HEK293T (cell line): Measurements from ENCODE around the gene ODAD3.

Experiments
- BHLHE40 ChIP-seq: fragments of 450-650 bp; IDR thresholded peaks from 2 replicates; pipeline ENCODE4 v1.6.1; 2016; ENCODE audit warnings: mild to moderate bottlenecking, moderate library complexity, borderline replicate concordance
- CTBP1 ChIP-seq: fragments of 450-650 bp; IDR thresholded peaks from 2 replicates; pipeline ENCODE4 v1.6.1; 2016; ENCODE audit warnings: borderline replicate concordance
- ELF4 ChIP-seq: fragments of 450-650 bp; IDR thresholded peaks from 2 replicates; pipeline ENCODE4 v1.6.1; 2017; ENCODE audit warnings: antibody characterized with exemption
- FOXA1 ChIP-seq: fragments of 450-650 bp; IDR thresholded peaks from 2 replicates; pipeline ENCODE4 v1.6.1; 2016; ENCODE audit warnings: mild to moderate bottlenecking
- FOXK2 ChIP-seq: fragments of 450-650 bp; IDR thresholded peaks from 2 replicates; pipeline ENCODE4 v1.6.1; 2016; ENCODE audit warnings: mild to moderate bottlenecking
- FOXM1 ChIP-seq: fragments of 450-650 bp; IDR thresholded peaks from 2 replicates; pipeline ENCODE4 v1.6.1; 2017; ENCODE audit warnings: mild to moderate bottlenecking, borderline replicate concordance
- HDGF ChIP-seq: fragments of 450-650 bp; IDR thresholded peaks from 2 replicates; pipeline ENCODE4 v1.6.1; 2017; ENCODE audit warnings: antibody characterized with exemption, borderline replicate concordance
- PKNOX1 ChIP-seq: fragments of 450-650 bp; IDR thresholded peaks from 2 replicates; pipeline ENCODE4 v1.6.1; 2016
- SP1 ChIP-seq: fragments of 450-650 bp; IDR thresholded peaks from 2 replicates; pipeline ENCODE4 v1.6.1; 2017
- SUZ12 ChIP-seq: fragments of 450-650 bp; IDR thresholded peaks from 2 replicates; pipeline ENCODE4 v1.6.1; 2016; ENCODE audit warnings: mild to moderate bottlenecking
- TARDBP ChIP-seq: fragments of 450-650 bp; IDR thresholded peaks from 2 replicates; pipeline ENCODE4 v1.6.1; 2016
- ZNF384 ChIP-seq: fragments of 450-650 bp; IDR thresholded peaks from 2 replicates; pipeline ENCODE4 v1.6.1; 2016

GRCh38 chr19:11437955-11438354, 3.0 kb upstream of the ODAD3 start:
- TF ChIP-seq ELF4 (no peak), HDGF (no peak), BHLHE40 (no peak), SP1 (no peak), FOXA1 (no peak), SUZ12 (no peak), CTBP1 (no peak), FOXM1 (no peak), PKNOX1 (no peak), ZNF384 (no peak), TARDBP (no peak), FOXK2 (no peak)
